ENCODE data around the gene MISP. TPM values are rescaled to one million over a fixed set of nuclear protein-coding genes. Genes with fewer than 3 reads are reported as not detected.

The MISP gene
- total RNA-seq, 1 experiment from 2014 or later = 5.8 TPM

- Histone ChIP-seq H3K27ac (ENCODE audit: low read length) (peak overlapping the region; percentile 89), H3K4me1 (ENCODE audit: control insufficient read depth, insufficient read depth, low read length) (peaks cover 13% of the 10 kb centered on the region), H3K27me3 (ENCODE audit: control insufficient read depth, insufficient read depth, low read length) (no peaks in the 10 kb centered on the region), H3K4me3 (ENCODE audit: low read depth in 2 of 2, low read length in 2 of 2) (peak overlapping the region; percentile 38 to 63), H3K36me3 (ENCODE audit: control insufficient read depth, insufficient read depth, low read length) (no peaks in the 10 kb centered on the region), H3K9me3 (ENCODE audit: control insufficient read depth, insufficient read depth, low read depth, low read length) (no peaks in the 10 kb centered on the region)
- in situ Hi-C loops (cut with HindIII; ENCODE audit: low pct_unique_long_range_greater_than_20kb, low sequenced_read_pairs) = no loop called here
- ATAC-seq = no peak; the same call in 1 of the 2 replicates
- no TSS peak for BruUV-seq (replicated peaks)
- CTCF ChIA-PET = no interaction called here
- intact Hi-C loops (cut with micrococcal nuclease; ENCODE audit: unreplicated experiment) = no loop called here
- POLR2A ChIA-PET = no interaction called here
- no peak for DNase-seq (ENCODE audit: low read depth, low spot score)
- no peak for TF ChIP-seq POLR2AphosphoS5 (IDR thresholded peaks at IDR 0.05; ENCODE audit: low read depth, low read length)
- no peak for TF ChIP-seq SIN3A (IDR thresholded peaks at IDR 0.05; ENCODE audit: borderline replicate concordance, insufficient read depth, low read depth, low read length)
- no peak for TF ChIP-seq TCF7L2 (IDR thresholded peaks at IDR 0.05; ENCODE audit: low read depth, low read length)
- TF ChIP-seq, protein P1, sequence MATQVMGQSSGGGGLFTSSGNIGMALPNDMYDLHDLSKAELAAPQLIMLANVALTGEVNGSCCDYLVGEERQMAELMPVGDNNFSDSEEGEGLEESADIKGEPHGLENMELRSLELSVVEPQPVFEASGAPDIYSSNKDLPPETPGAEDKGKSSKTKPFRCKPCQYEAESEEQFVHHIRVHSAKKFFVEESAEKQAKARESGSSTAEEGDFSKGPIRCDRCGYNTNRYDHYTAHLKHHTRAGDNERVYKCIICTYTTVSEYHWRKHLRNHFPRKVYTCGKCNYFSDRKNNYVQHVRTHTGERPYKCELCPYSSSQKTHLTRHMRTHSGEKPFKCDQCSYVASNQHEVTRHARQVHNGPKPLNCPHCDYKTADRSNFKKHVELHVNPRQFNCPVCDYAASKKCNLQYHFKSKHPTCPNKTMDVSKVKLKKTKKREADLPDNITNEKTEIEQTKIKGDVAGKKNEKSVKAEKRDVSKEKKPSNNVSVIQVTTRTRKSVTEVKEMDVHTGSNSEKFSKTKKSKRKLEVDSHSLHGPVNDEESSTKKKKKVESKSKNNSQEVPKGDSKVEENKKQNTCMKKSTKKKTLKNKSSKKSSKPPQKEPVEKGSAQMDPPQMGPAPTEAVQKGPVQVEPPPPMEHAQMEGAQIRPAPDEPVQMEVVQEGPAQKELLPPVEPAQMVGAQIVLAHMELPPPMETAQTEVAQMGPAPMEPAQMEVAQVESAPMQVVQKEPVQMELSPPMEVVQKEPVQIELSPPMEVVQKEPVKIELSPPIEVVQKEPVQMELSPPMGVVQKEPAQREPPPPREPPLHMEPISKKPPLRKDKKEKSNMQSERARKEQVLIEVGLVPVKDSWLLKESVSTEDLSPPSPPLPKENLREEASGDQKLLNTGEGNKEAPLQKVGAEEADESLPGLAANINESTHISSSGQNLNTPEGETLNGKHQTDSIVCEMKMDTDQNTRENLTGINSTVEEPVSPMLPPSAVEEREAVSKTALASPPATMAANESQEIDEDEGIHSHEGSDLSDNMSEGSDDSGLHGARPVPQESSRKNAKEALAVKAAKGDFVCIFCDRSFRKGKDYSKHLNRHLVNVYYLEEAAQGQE (IDR thresholded peaks at IDR 0.05; ENCODE audit: insufficient read depth in 1 of 2, low read depth in 2 of 2, low read length in 1 of 2) = no peak
- TF ChIP-seq, protein P2, sequence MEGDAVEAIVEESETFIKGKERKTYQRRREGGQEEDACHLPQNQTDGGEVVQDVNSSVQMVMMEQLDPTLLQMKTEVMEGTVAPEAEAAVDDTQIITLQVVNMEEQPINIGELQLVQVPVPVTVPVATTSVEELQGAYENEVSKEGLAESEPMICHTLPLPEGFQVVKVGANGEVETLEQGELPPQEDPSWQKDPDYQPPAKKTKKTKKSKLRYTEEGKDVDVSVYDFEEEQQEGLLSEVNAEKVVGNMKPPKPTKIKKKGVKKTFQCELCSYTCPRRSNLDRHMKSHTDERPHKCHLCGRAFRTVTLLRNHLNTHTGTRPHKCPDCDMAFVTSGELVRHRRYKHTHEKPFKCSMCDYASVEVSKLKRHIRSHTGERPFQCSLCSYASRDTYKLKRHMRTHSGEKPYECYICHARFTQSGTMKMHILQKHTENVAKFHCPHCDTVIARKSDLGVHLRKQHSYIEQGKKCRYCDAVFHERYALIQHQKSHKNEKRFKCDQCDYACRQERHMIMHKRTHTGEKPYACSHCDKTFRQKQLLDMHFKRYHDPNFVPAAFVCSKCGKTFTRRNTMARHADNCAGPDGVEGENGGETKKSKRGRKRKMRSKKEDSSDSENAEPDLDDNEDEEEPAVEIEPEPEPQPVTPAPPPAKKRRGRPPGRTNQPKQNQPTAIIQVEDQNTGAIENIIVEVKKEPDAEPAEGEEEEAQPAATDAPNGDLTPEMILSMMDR (IDR thresholded peaks at IDR 0.05) = no peak
Measured at GRCh38 chr19:781800-782184, 30.9 kb downstream of the MISP start.

DNA sequence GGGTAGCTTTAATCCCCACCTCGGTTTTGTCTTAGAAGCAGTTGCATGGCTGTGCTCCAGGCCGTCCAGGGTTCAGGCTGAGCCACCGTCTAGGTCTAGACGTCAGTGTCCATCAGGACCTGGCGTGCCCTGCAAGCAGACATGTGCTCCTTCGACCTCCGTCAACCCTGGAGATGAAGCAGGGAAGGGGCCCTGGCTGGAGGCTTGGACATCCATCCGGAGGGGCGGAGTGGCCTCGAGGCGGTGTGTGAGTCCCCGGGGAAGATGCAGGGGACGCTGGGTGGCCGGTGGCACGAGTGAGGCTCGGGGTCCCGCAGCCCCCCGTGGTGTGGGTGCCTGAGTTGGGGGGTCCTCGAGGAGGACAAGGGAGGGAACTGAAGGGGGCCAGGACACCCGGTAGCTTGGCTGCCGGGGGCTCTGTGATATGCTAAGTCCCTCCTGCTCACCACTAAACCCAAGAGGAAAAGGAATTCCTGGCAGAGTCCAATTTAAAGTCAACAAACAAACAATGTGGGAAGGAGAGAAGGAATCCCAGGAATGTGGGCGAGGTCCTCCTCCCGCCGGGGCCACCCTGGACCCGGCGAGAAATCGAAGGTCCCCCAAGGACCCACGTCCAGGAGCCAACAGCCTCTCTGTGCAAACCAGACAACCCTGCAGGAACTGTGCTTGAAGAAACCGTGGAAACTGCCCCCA is 31.4 kb downstream of the MISP start:
- no TSS peak for BruUV-seq (replicated peaks)

More for the DNA sequence above, 31.4 kb downstream of the MISP start:
- Histone ChIP-seq H3K9me3 (ENCODE audit: control insufficient read depth, insufficient read depth, low read depth, low read length) (no peaks in the 10 kb centered on the region), H3K36me3 (ENCODE audit: control insufficient read depth, insufficient read depth, low read length) (no peaks in the 10 kb centered on the region), H3K4me1 (ENCODE audit: control insufficient read depth, insufficient read depth, low read length) (peaks cover 13% of the 10 kb centered on the region), H3K4me3 (ENCODE audit: low read depth in 2 of 2, low read length in 2 of 2) (peak overlapping the region; percentile 38 to 63), H3K27me3 (ENCODE audit: control insufficient read depth, insufficient read depth, low read length) (no peaks in the 10 kb centered on the region), H3K27ac (ENCODE audit: low read length) (peak overlapping the region; percentile 89)
- no peak for DNase-seq (ENCODE audit: low read depth, low spot score)
- ChIA-PET CTCF (no interaction called here), POLR2A (no interaction called here)
- intact Hi-C loops (cut with micrococcal nuclease; ENCODE audit: unreplicated experiment) (no loop called here), in situ Hi-C loops (cut with HindIII; ENCODE audit: low pct_unique_long_range_greater_than_20kb, low sequenced_read_pairs) (no loop called here)
- ATAC-seq = peak; percentile 78
- TF ChIP-seq SIN3A (IDR thresholded peaks at IDR 0.05; ENCODE audit: borderline replicate concordance, insufficient read depth, low read depth, low read length) (no peak), POLR2AphosphoS5 (IDR thresholded peaks at IDR 0.05; ENCODE audit: low read depth, low read length) (peak; percentile 47; the same call in 1 of the 2 replicates)

All from Panc1 (cell line).